Fibroblast of lung (primary cell): Measurements from ENCODE around the gene MPZL3. TPM values are rescaled to one million over a fixed set of nuclear protein-coding genes. Genes with fewer than 3 reads are reported as not detected.

Experiments used
- DNase-seq, 2 donors: peaks; one replicate each; pipeline versions ENCODE4 v3.0.0 to v3.0.0-alpha.2; 2010; ENCODE audit warnings: low read depth in 2 of 2
- H2AFZ ChIP-seq: 2 replicates; pipeline ENCODE4 v1.5.1; 2012; ENCODE audit warnings: low read length, control low read depth, inconsistent platforms
- H3K27ac ChIP-seq: 2 replicates; pipeline ENCODE4 v1.5.1; 2011; ENCODE audit warnings: low read length, control low read depth; ENCODE audit not compliant: insufficient read depth
- H3K27me3 ChIP-seq: 2 replicates; pipeline ENCODE4 v1.5.1; 2011; ENCODE audit warnings: mild to moderate bottlenecking, low read length; ENCODE audit not compliant: control insufficient read depth, insufficient read depth
- H3K36me3 ChIP-seq: 2 replicates; pipeline ENCODE4 v1.5.1; 2011; ENCODE audit warnings: low read length; ENCODE audit not compliant: control insufficient read depth, insufficient read depth
- H3K4me1 ChIP-seq: 2 replicates; pipeline ENCODE4 v1.5.1; 2011; ENCODE audit warnings: low read length; ENCODE audit not compliant: control insufficient read depth, insufficient read depth; ENCODE audit errors: extremely low read depth
- H3K4me2 ChIP-seq: 2 replicates; pipeline ENCODE4 v1.5.1; 2011; ENCODE audit warnings: low read length, control low read depth; ENCODE audit not compliant: insufficient read depth; ENCODE audit errors: extremely low read depth
- H3K4me3 ChIP-seq, 4 experiments: fragments of 200-600 bp in 1 of 4; sonication (generic) in 1 of 4; replicated peaks in 1 of 4; 2 replicates each; pipeline ENCODE4 v1.5.1; 2011 to 2016; ENCODE audit warnings: low read length in 4 of 4, low read depth in 3 of 4, mild to moderate bottlenecking in 3 of 4, control low read depth in 2 of 4, inconsistent platforms in 1 of 4, mixed read lengths in 1 of 4; ENCODE audit not compliant: insufficient read depth in 1 of 4; ENCODE audit errors: control extremely low read depth in 1 of 4
- H3K79me2 ChIP-seq: 2 replicates; pipeline ENCODE4 v1.5.1; 2012; ENCODE audit warnings: mild to moderate bottlenecking, low read length, inconsistent platforms; ENCODE audit not compliant: control insufficient read depth, insufficient read depth
- H3K9ac ChIP-seq: 2 replicates; pipeline ENCODE4 v1.5.1; 2011; ENCODE audit warnings: mild to moderate bottlenecking, low read length, control low read depth; ENCODE audit not compliant: insufficient read depth
- H3K9me3 ChIP-seq: 2 replicates; pipeline ENCODE4 v1.5.1; 2012; ENCODE audit warnings: low read depth, low read length; ENCODE audit not compliant: control insufficient read depth, insufficient read depth
- H4K20me1 ChIP-seq: 2 replicates; pipeline ENCODE4 v1.5.1; 2011; ENCODE audit warnings: low read length; ENCODE audit not compliant: control insufficient read depth, insufficient read depth; ENCODE audit errors: extremely low read depth
- EZH2 ChIP-seq: IDR thresholded peaks from 2 replicates; pipeline ENCODE4 v1.5.1; 2012; ENCODE audit warnings: low read length, control low read depth, mild to moderate bottlenecking; ENCODE audit errors: missing control alignments
- polyA plus RNA-seq, 2 donors: library from polyadenylated mRNA; depleted of rRNA in 1 of 2; stranded (reverse) in 1 of 2; unstranded in 1 of 2; fragments of >200 nt; gene quantifications; 2 replicates each; pipeline ENCODE4 v1.2.1, GENCODE V29; 2011 to 2012; ENCODE audit warnings: missing spikeins in 1 of 2
- total RNA-seq: library from RNA; depleted of rRNA; stranded (reverse); fragments of >200 nt; gene quantifications from 2 replicates; pipeline ENCODE4 v1.2.1, GENCODE V29; 2014
- TF ChIP-seq, protein P1 (sequence below), 2 donors: IDR thresholded peaks in 1 of 2; conservative IDR thresholded peaks in 1 of 2; 1 replicate in 1 of 2; 2 replicates in 1 of 2; pipeline ENCODE4 v1.5.1; 2011 to 2012; ENCODE audit warnings: low read length in 2 of 2, control low read depth in 1 of 2, inconsistent platforms in 1 of 2, low read depth in 1 of 2, mild to moderate bottlenecking in 1 of 2

MPZL3 gene
- total and polyA plus RNA-seq, 2 donors (not counting 1 experiment from before 2014, with no cell fraction given): 0.33 to 0.44 TPM

DNA sequence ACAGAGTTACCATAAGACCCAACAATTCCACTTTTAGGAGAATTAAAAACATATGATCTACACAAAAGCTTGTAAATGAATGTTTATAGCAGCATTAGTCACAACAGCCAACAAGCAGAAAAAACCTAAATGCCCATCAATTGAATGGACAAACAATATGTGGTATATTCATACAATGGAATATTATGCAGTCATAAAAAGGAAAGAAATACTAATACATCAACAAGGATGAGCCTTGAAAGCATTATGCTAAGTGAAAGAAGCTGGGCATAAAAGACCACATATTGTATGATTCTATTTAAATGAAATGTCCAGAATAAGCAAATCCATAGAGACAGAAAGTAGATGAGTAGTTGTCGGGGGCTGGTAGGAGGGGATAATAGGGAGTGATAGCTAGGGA lies 7.0 kb upstream of the MPZL3 start:
- H3K4me2 ChIP-seq: no peak overlapping the region
- H3K4me3 ChIP-seq: no peak overlapping the region
- no peaks in the 10 kb centered on the region for H3K4me1 ChIP-seq
- H3K27me3 ChIP-seq: peaks cover 21% of the 10 kb centered on the region
- no peaks in the 10 kb centered on the region for H3K9me3 ChIP-seq
- no peaks in the 10 kb centered on the region for H3K36me3 ChIP-seq
- H3K9ac ChIP-seq: no peak overlapping the region
- H3K79me2 ChIP-seq: no peaks in the 10 kb centered on the region
- TF ChIP-seq, protein P1, sequence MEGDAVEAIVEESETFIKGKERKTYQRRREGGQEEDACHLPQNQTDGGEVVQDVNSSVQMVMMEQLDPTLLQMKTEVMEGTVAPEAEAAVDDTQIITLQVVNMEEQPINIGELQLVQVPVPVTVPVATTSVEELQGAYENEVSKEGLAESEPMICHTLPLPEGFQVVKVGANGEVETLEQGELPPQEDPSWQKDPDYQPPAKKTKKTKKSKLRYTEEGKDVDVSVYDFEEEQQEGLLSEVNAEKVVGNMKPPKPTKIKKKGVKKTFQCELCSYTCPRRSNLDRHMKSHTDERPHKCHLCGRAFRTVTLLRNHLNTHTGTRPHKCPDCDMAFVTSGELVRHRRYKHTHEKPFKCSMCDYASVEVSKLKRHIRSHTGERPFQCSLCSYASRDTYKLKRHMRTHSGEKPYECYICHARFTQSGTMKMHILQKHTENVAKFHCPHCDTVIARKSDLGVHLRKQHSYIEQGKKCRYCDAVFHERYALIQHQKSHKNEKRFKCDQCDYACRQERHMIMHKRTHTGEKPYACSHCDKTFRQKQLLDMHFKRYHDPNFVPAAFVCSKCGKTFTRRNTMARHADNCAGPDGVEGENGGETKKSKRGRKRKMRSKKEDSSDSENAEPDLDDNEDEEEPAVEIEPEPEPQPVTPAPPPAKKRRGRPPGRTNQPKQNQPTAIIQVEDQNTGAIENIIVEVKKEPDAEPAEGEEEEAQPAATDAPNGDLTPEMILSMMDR (conservative IDR thresholded peaks at IDR 0.05 in 1 of 2, IDR thresholded peaks at IDR 0.05 in 1 of 2; ENCODE audit: low read depth in 1 of 2, low read length in 2 of 2): no peak
- TF ChIP-seq EZH2: no peak
- H2AFZ ChIP-seq: no peak overlapping the region
- no peak for DNase-seq
- no peaks in the 10 kb centered on the region for H4K20me1 ChIP-seq
- no peak overlapping the region for H3K27ac ChIP-seq

DNA sequence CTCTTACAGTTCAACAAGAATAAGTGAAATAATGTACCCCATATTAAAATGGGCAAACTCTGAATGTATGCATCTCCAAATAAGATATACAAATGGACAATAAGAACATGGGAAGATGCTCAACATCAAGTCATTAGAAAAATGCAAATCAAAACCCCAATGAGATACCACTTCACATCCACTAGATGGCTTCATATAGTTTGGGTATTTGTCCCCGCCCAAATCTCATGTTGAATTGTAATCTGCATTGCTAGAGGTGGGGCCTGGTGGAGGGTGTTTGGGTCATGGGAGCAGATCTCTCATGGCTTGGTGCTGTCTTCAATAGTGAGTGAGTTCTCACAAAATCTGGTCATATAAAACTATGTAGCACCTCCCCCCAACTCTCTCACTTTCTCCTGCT lies 6.2 kb upstream of the MPZL3 start:
- DNase-seq: no peak
- H3K4me1 ChIP-seq: no peaks in the 10 kb centered on the region
- TF ChIP-seq, protein P1 (conservative IDR thresholded peaks at IDR 0.05 in 1 of 2, IDR thresholded peaks at IDR 0.05 in 1 of 2; ENCODE audit: low read depth in 1 of 2, low read length in 2 of 2): peak in 1 of 2 donors; percentile 19
- no peak for TF ChIP-seq EZH2
- no peak overlapping the region for H3K9ac ChIP-seq
- no peak overlapping the region for H2AFZ ChIP-seq
- no peak overlapping the region for H3K4me2 ChIP-seq
- no peak overlapping the region for H3K27ac ChIP-seq
- H4K20me1 ChIP-seq: no peaks in the 10 kb centered on the region
- no peaks in the 10 kb centered on the region for H3K79me2 ChIP-seq
- H3K36me3 ChIP-seq: no peaks in the 10 kb centered on the region
- peaks cover 14% of the 10 kb centered on the region for H3K27me3 ChIP-seq
- H3K9me3 ChIP-seq: no peaks in the 10 kb centered on the region
- no peak overlapping the region for H3K4me3 ChIP-seq

DNA sequence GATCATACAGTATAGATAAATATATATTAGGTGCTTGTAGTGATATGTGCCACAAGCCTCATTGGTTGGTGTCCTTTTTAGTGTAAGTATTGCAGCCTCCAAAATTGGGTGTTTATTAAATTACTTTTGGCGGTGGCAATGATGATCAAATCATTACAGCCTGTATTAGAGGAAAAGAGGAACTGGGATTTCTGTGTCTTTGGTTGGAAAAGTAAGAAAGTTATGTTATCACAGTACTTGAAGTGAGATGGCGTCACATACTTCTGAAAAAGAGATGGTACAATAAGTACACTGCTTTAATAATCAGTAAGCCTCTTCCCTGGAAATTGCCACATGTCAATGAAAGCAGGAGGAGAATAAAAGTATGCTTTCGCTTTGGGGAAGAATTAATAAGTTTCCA lies 523 bp upstream of the MPZL3 start:
- no peaks in the 10 kb centered on the region for H3K4me1 ChIP-seq
- H3K4me3 ChIP-seq: peak overlapping the region in 1 of 4 experiments; percentile 93

More for the DNA sequence above, 523 bp upstream of the MPZL3 start:
- Histone ChIP-seq H3K4me2 (no peak overlapping the region), H3K27me3 (no peaks in the 10 kb centered on the region), H4K20me1 (no peaks in the 10 kb centered on the region), H3K27ac (no peak overlapping the region), H3K9ac (no peak overlapping the region), H3K36me3 (no peaks in the 10 kb centered on the region), H3K79me2 (no peaks in the 10 kb centered on the region), H3K9me3 (no peaks in the 10 kb centered on the region), H2AFZ (no peak overlapping the region)
- no peak for DNase-seq
- TF ChIP-seq EZH2: no peak
- TF ChIP-seq, protein P1 (conservative IDR thresholded peaks at IDR 0.05 in 1 of 2, IDR thresholded peaks at IDR 0.05 in 1 of 2; ENCODE audit: low read depth in 1 of 2, low read length in 2 of 2): no peak
